Activated naive CD8-positive, alpha-beta T cell (primary cell): ENCODE measurements around the gene B4GAT1.
A peak's percentile ranks its signal among the peaks of the same experiment; 100 is the strongest.
"Not testable (repeated sequence)": the region's sequence is repeated elsewhere in the genome, so short reads cannot be mapped to it uniquely, and the experiment has no call there.

Source experiments
- H3K27ac Mint-ChIP-seq: one replicate; pipeline ENCODE4 v1.8.0; 2021; ENCODE audit warnings: mixed read lengths
- H3K27me3 Mint-ChIP-seq: one replicate; pipeline ENCODE4 v1.8.0; 2021; ENCODE audit warnings: mixed read lengths
- H3K36me3 Mint-ChIP-seq: one replicate; pipeline ENCODE4 v1.8.0; 2021; ENCODE audit warnings: mixed read lengths
- H3K4me1 Mint-ChIP-seq: one replicate; pipeline ENCODE4 v1.8.0; 2021; ENCODE audit warnings: low read depth, mixed read lengths
- H3K4me3 Mint-ChIP-seq: one replicate; pipeline ENCODE4 v1.8.0; 2021; ENCODE audit warnings: mild to moderate bottlenecking, mixed read lengths
- H3K9me3 Mint-ChIP-seq: one replicate; pipeline ENCODE4 v1.8.0; 2021; ENCODE audit warnings: low read depth, mixed read lengths

B4GAT1 gene

DNA sequence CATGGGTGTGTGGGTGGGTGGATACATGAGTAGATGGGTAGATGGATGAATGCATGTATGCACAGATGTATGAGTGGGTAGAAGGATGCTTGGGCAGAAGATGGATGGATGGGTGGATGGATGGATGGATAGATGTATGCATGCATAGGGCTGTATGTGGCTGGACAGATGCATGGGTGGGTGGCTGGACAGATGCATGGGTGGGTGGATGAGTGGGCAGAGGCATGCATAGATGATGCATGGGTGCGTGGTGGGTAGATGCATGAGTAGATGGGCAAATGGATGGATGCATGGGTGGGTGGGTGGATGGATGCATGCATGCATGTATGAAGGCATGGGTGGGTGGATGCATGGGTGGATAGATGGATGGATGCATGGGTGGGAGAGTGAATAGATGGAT, 23.7 kb downstream of the B4GAT1 start:
- no peaks in the 10 kb centered on the region for H3K27me3 Mint-ChIP-seq
- H3K9me3 Mint-ChIP-seq = no peaks in the 10 kb centered on the region
- H3K27ac Mint-ChIP-seq = no peak overlapping the region
- H3K36me3 Mint-ChIP-seq = no peaks in the 10 kb centered on the region
- H3K4me1 Mint-ChIP-seq = peaks cover 67% of the 10 kb centered on the region
- H3K4me3 Mint-ChIP-seq = no peak overlapping the region

DNA sequence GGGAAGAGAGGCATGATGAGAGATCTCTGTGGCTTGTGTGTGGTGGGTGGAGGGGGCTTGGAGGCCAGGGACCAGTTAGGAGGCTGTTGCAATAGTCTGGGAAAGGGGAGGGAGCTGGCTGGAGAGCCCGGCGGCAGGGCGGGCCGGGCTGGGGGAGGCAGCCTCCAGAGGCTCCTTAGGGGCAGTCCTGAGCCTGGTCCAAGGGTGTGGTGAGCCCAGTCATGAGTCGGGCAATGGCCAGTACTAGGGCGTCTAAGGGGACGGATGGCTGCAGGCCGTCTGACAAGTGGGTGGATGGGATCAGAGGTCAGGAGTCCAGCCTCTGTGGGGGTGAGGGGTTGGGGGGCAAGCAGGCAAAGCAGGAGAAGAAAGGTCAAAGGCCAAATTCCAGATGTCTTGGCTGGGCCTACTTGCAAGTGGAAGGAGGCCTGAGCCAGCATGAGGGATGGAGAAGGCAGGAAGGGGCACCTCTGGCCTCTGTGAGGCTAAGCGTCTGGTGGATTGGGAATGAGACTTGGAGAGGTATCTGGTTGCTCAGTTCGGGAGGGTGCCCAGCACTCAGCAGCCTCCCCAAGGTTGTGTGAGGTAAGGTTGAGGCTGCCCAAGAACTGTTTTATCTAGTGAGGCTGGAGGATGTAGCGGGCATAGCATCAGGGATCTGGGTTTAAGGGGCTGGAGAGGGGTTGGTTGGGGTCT, 24.5 kb downstream of the B4GAT1 start:
- peak overlapping the region; percentile 89 for H3K27ac Mint-ChIP-seq

DNA sequence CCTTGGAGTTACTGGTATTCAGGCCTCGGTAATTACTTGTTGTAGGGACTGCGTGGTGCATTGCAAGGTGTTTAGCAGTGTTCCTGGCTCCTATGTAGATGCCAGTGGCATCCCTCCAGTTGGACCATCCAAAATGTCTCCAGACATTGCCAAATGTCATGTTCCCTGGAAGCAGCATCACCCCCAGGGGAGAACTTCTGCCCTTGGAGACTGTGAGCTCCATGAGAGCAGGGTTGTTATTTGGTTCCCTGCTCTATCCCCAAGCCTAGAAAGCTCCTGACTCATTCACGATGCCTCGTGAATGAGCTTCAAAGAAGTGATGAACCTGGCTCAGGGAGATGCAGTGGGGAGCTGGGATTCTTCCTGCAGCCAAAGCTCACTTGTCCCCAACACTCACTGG, 25.8 kb downstream of the B4GAT1 start:
- H3K4me1 Mint-ChIP-seq = peaks cover 65% of the 10 kb centered on the region
- H3K27ac Mint-ChIP-seq = peak overlapping the region; percentile 73
- H3K9me3 Mint-ChIP-seq = no peaks in the 10 kb centered on the region
- no peak overlapping the region for H3K4me3 Mint-ChIP-seq
- no peaks in the 10 kb centered on the region for H3K27me3 Mint-ChIP-seq
- H3K36me3 Mint-ChIP-seq = no peaks in the 10 kb centered on the region

More for the DNA sequence above, 24.5 kb downstream of the B4GAT1 start:
- Mint-ChIP-seq H3K4me1 (peaks cover 67% of the 10 kb centered on the region), H3K4me3 (no peak overlapping the region), H3K9me3 (no peaks in the 10 kb centered on the region), H3K27me3 (no peaks in the 10 kb centered on the region), H3K36me3 (no peaks in the 10 kb centered on the region)

DNA sequence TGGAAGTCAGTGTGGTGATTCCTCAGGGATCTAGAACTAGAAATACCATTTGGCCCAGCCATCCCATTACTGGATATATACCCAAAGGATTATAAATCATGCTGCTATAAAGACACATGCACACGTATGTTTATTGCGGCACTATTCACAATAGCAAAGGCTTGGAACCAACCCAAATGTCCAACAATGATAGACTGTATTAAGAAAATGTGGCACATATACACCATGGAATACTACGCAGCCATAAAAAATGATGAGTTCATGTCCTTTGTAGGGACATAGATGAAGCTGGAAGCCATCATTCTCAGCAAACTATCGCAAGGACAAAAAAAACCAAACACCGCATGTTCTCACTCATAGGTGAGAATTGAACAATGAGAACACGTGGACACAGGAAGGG, 26.7 kb downstream of the B4GAT1 start:
- H3K9me3 Mint-ChIP-seq, H3K36me3 Mint-ChIP-seq, H3K4me3 Mint-ChIP-seq, H3K27me3 Mint-ChIP-seq, H3K27ac Mint-ChIP-seq: not testable (repeated sequence)
- H3K4me1 Mint-ChIP-seq = peaks cover 64% of the 10 kb centered on the region

DNA sequence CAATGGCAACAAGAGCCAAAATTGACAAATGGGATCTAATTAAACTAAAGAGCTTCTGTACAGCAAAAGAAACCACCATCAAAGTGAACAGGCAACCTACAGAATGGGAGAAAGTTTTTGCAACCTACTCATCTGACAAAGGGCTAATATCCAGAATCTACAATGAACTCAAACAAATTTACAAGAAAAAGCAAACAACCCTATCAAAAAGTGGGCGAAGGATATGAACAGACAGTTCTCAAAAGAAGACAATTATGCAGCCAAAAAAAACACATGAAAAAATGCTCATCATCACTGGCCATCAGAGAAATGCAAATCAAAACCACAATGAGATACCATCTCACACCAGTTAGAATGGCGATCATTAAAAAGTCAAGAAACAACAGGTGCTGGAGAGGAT, 27.1 kb downstream of the B4GAT1 start:
- H3K4me3 Mint-ChIP-seq, H3K36me3 Mint-ChIP-seq, H3K27me3 Mint-ChIP-seq, H3K9me3 Mint-ChIP-seq: not testable (repeated sequence)
- Mint-ChIP-seq H3K27ac (peak overlapping the region; percentile 70), H3K4me1 (peaks cover 64% of the 10 kb centered on the region)

DNA sequence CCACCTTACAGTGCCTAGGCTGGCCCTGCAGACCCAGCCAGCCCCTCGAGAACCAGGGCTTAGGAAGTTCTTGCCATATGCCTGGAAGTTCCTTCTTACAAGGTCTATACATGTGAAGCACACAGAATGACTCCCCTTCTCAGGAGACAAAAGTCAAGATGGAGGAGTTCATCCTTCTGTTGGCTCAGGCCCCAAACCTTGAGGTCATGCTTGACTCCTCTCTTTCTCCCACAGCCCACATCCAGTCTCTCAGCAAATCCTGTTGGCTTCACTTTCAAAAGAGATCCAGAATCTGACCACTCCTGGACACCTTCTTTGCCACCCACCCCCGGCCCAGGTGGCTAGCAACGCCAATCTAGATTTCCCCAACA, 28.8 kb downstream of the B4GAT1 start:
- Mint-ChIP-seq H3K4me3 (peak overlapping the region; percentile 87), H3K27ac (peak overlapping the region; percentile 97), H3K4me1 (peaks cover 72% of the 10 kb centered on the region)

DNA sequence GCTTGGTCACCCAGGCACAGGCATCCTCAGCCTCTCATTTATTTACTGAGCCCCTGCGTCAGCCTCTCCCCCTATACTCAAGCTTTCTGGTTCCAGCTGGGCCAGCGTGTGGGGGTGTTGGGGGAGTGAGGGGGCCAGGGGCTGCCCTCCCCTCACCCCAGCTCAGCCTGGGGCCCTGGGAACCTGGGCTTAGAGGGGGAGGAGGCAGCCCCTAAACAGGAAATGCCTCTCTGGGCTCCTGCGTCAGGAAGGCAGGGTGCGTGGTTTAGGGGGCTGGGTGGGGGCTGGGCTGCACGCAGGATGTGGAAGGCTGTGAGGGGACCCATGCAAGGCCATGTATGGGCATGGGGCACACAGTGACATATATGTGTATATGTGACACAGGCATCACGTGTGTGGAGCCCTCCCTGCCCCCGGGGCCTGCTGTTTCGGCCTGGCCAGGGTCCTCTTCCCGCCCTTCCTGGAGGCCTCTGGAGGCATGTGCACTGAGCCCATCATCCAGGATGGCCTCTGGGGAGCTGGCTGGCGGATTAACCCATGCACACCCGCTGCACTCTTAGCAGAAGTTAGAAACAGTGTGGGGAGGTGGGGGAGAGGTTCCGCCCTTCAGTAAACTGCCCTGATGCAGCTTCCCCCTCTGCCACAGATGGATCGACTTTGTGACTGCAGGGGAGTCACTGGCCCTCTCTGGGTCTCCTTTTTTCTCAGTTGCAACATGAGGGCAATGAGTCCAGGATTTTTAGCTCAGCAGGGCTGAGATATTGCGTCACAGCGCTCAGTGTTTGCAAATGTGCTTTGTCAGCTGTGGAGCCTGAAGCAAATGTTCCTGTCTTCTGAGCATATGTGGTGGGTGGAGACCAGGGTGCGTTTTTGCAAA, 29.5 kb downstream of the B4GAT1 start:
- no peaks in the 10 kb centered on the region for H3K9me3 Mint-ChIP-seq
- no peaks in the 10 kb centered on the region for H3K27me3 Mint-ChIP-seq
- H3K4me3 Mint-ChIP-seq = peak overlapping the region; percentile 87
- H3K27ac Mint-ChIP-seq = peak overlapping the region; percentile 97
- peaks cover 69% of the 10 kb centered on the region for H3K4me1 Mint-ChIP-seq
- peaks cover 2% of the 10 kb centered on the region for H3K36me3 Mint-ChIP-seq

More for the DNA sequence above, 28.8 kb downstream of the B4GAT1 start:
- Mint-ChIP-seq H3K27me3 (no peaks in the 10 kb centered on the region), H3K36me3 (peaks cover 2% of the 10 kb centered on the region), H3K9me3 (no peaks in the 10 kb centered on the region)

DNA sequence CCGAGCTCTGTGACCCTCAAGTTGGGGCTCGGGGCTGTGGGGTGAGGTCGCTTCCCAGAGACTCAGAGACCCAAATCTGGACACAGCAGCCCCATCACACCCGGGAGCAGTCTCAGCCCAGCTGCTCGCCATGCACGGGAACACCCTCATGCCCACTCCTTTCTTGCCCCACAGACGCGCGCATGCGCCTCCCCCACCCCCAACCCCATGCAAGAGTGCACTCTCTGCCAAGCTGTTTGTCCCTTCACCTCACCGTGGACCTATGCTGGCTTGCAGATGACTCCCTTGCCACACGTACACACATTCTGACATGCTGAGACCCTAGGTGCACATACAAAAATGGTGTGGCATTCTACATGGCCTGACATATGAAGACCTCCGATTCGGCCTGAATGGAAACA, 30.1 kb downstream of the B4GAT1 start:
- Mint-ChIP-seq H3K27me3 (no peaks in the 10 kb centered on the region), H3K27ac (peak overlapping the region; percentile 97), H3K9me3 (no peaks in the 10 kb centered on the region), H3K36me3 (peaks cover 2% of the 10 kb centered on the region), H3K4me3 (peak overlapping the region; percentile 87), H3K4me1 (peaks cover 64% of the 10 kb centered on the region)

DNA sequence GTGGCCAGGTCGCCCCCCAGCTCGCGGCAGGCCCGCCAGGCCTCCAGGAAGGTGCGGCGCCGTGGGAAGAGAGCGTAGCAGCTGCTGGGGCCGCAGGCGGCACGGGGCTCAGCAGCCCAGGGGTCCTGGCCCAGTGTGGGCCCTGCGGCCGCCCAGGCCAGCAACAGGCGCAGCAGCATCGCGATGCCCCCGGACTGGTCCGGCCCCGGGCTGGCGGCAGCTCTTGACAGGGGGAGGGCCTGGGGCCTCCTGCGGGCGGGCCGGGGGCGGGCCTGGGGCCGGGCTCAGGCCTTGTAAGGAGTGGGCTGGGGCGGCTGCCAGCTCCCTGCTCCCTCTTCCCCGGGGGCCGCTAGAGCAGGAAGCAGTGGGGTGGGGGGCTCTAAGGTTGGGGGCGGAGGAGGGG, 30.6 kb downstream of the B4GAT1 start, which contains the start of gene CD248:
TSS of gene CD248 (minus strand) at position 196 of the 403 bp plus-strand sequence. CDS start at position 179, 17 bp downstream.
- Mint-ChIP-seq H3K27me3 (no peaks in the 10 kb centered on the region), H3K4me3 (peak within 1 kb of the TSS; percentile 87), H3K9me3 (no peaks in the 10 kb centered on the region), H3K36me3 (peaks cover 2% of the 10 kb centered on the region), H3K27ac (peak within 1 kb of the TSS; percentile 97), H3K4me1 (peaks cover 62% of the 10 kb centered on the region)

DNA sequence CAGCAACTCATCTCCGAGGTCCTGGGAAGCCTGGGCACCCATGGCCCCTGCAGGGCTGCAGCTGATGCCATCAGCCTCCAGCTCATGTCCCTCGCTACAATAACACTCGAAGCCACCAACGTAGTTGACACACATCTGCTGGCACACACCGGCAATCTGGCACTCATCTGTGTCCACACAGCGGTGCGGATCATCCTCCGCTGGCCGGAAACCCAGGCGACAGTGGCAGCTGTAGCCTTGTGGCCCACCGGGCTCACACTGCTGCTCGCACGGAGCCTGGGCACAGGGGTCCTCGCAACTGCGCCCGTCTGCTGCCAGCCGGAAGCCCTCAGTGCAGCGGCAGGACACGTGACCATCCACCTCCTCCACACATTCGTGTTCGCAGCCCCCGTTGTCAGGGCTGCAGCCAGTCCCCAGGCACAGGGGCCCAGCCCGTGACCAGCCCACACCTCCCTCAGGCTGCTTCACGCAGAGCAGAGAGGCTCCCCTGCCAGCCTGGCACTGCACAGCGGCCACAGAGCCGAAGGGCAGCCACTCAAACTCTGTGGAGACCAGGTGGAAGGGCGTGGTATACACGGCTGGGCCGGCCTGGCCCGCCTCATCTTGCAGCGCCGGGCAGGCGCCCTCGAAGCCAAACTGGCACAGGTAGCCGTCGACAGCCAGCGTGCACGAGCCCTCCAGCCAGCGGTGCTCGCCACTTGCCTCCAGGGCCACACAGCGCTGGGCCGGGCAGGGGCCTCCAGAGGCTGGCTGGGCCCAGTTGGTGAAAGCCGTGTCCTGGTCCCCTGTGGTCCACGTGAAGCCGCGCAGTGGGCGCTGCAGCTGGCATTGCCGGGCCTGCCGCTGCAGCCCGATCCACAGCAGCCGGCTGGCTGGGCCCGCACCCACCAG, 31.3 kb downstream of the B4GAT1 start:
- Mint-ChIP-seq H3K9me3 (no peaks in the 10 kb centered on the region), H3K27ac (peak overlapping the region; percentile 93), H3K36me3 (peaks cover 2% of the 10 kb centered on the region), H3K4me1 (peaks cover 64% of the 10 kb centered on the region), H3K4me3 (peak overlapping the region; percentile 86), H3K27me3 (no peaks in the 10 kb centered on the region)

DNA sequence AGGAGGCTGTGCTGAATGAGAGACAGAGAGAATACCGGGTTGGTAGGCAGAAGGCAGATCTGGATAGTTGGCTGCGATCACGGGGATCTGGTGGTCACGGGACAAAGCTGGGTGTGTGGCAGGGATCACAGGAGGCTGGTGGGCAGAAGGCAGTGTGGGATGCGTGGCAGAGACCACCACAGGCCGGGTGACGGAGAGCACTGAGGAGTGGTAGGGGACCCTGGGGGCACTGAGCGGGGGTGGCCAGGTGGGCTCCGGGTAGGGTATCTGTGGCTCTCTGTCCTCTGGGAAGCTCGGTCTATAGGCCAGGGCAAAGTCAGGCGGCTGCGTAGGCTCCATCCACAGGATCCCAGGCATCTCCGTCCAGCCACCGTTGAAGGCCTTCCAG, 31.9 kb downstream of the B4GAT1 start:
- peak overlapping the region; percentile 93 for H3K27ac Mint-ChIP-seq
- H3K4me3 Mint-ChIP-seq = peak overlapping the region; percentile 86
- no peaks in the 10 kb centered on the region for H3K27me3 Mint-ChIP-seq
- H3K9me3 Mint-ChIP-seq = no peaks in the 10 kb centered on the region
- H3K36me3 Mint-ChIP-seq = peaks cover 2% of the 10 kb centered on the region
- peaks cover 62% of the 10 kb centered on the region for H3K4me1 Mint-ChIP-seq

DNA sequence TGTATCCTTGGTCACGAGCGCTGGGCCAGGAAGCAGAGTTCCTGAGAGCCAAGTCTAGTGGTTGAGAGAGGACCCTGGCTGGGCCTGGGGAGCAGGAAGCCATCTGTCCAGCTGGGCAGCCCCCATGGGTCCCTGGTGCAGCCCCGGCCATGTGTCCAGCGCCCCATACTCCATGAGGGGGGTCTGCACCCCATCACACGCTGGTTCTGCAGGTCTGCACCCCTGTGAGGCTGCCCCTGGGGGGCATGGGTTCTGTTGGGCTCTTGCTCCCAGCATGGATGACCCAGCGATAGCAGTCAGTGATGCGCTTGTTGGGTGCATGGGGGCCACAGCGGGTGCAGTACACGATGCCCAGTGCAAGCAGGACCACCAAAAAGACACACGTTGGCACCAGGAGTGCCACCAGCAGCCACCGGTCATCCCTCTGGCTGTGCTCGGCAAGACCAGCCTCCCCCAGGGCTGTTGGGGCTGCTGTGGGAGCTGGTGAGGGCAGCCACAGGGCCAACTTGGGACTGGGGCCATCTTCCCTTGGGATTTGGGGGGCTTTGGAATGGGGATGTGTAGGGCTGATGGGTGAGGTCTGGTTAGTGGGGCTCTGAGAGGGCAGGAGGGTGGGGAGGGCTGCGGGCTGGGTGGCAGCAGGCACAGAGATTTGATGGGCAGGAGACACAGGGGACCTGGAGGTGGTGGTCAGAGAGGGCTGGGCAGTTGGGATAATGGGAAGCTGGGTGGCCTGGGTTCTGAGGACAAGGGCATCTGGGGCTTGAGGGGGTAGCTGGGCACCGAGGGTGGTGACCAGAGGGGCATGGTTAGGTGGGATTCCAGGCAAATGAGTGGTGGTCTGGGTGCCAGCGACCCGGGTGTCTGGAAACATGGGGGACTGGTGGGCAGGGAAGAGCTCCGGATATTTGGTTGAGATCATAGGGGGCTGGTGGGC, 32.6 kb downstream of the B4GAT1 start:
- Mint-ChIP-seq H3K27ac (peak overlapping the region; percentile 93), H3K9me3 (no peaks in the 10 kb centered on the region), H3K4me3 (peak overlapping the region; percentile 86), H3K4me1 (peaks cover 57% of the 10 kb centered on the region), H3K27me3 (no peaks in the 10 kb centered on the region), H3K36me3 (peaks cover 2% of the 10 kb centered on the region)

DNA sequence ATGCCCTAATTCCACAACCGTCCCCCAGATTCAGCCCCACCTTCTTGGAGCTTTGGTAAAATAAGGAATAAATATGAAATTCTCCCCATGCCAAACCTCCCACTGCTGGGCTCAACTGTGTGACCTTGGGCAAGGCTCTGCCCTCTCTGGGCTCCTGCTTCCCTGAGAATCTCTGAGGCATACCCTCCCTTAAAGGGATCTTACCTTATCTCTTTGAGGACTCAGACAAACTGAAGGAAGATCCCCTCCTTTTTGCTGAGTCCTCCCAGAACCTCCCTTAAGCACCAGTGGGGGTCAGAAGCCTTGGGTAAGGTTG, 33.3 kb downstream of the B4GAT1 start:
- Mint-ChIP-seq H3K27ac (peak overlapping the region; percentile 91), H3K4me3 (peak overlapping the region; percentile 86), H3K4me1 (peaks cover 51% of the 10 kb centered on the region), H3K27me3 (no peaks in the 10 kb centered on the region), H3K9me3 (no peaks in the 10 kb centered on the region), H3K36me3 (peaks cover 2% of the 10 kb centered on the region)
